KOPT-K1 (cell line): ENCODE measurements around the gene KIF16B.
"Not testable (repeated sequence)": the region's sequence is repeated elsewhere in the genome, so short reads cannot be mapped to it uniquely, and the experiment has no call there.

Source experiments
- H3K27ac ChIP-seq: fragments of 200-600 bp; sonication (generic); 2 replicates; pipeline ENCODE4 v1.5.1; 2016; ENCODE audit warnings: antibody characterized with exemption, mild to moderate bottlenecking, low read depth, low read length; ENCODE audit not compliant: poor library complexity, severe bottlenecking
- H3K36me3 ChIP-seq: fragments of 200-600 bp; sonication (generic); 2 replicates; pipeline ENCODE4 v1.5.1; 2017; ENCODE audit warnings: antibody characterized with exemption, mild to moderate bottlenecking, low read length, moderate library complexity; ENCODE audit not compliant: insufficient read depth
- H3K9me3 ChIP-seq: fragments of 200-600 bp; sonication (generic); 2 replicates; pipeline ENCODE4 v1.5.1; 2017; ENCODE audit warnings: antibody characterized with exemption, low read length, mild to moderate bottlenecking; ENCODE audit not compliant: insufficient read depth, poor library complexity, severe bottlenecking

The KIF16B gene

DNA sequence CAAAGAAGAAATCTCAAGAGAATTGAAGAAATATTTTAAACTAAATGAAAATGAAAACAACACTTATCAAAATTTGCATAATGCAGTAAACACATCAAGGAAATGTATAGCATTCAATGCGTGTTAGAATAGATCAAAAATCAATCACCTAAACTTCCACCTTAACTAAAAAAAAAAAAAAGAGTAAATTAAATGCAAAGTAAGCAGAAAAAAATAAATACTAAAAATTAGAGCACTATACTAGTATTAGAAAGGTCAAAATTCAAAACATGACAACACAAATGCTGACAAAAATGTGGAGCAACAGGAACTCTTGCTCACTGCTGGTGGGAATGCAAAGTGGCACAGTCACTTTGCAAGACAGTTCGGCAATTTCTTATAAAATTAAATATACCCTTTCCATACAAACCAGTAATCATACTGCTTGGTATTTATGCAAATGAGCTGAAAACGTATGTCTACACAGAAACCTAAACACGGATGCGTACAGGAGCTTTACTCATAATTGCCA is 103.8 kb downstream of the KIF16B start:
- peaks cover 8% of the 10 kb centered on the region for H3K9me3 ChIP-seq
- H3K27ac ChIP-seq: no peak overlapping the region
- H3K36me3 ChIP-seq: no peaks in the 10 kb centered on the region

DNA sequence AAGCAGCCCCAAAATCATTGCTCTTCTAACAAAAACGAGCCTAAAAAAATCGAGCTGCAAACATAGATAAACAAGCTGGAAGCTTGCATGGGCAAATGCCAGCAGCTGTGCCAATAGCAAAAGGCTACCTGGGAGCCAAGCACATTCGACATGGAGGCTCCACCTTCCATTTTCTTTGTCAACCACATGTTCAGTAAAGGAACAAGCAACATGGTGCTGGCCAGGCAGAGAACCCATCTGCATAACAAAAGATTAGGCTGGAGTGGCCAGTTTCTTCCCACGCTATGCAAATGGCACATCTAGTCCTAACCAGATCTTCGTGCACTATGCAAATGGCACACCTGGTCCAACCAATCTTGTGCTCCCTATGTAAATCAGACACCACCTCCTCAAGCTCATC is 110.5 kb downstream of the KIF16B start:
- H3K27ac ChIP-seq: no peak overlapping the region
- H3K36me3 ChIP-seq: no peaks in the 10 kb centered on the region
- peaks cover 8% of the 10 kb centered on the region for H3K9me3 ChIP-seq

DNA sequence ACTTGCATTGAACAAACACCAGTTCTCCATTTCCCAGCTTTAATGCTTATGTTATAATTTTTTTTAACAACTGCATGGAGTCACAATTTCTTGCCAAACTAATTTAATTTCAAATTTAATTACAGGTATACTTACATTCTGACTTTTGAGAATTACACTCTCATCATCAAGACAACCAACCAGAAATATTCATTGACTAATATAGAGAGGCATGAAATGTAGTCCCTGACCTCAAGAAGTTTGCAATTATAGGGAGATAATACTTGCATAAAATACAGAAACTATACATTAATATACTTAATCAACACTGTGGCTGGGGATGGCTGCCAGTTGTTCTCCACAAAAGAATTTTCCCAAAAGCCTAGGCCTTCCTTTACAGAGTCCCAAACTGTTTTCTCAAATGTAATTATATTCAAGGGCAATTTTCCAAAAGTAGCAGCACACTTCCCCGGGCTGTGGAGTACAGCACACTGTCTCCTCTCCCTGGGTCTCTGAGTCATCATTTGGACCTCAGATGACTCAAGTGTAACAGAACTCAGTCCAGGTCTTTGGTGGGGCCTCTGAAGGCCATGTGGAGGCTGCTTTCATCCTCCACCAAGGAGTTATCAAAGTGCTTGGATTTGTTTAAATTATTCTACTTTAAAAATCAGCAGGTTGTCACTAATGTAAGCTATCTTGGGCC is 114.1 kb downstream of the KIF16B start:
- no peaks in the 10 kb centered on the region for H3K9me3 ChIP-seq
- H3K36me3 ChIP-seq: no peaks in the 10 kb centered on the region
- no peak overlapping the region for H3K27ac ChIP-seq

DNA sequence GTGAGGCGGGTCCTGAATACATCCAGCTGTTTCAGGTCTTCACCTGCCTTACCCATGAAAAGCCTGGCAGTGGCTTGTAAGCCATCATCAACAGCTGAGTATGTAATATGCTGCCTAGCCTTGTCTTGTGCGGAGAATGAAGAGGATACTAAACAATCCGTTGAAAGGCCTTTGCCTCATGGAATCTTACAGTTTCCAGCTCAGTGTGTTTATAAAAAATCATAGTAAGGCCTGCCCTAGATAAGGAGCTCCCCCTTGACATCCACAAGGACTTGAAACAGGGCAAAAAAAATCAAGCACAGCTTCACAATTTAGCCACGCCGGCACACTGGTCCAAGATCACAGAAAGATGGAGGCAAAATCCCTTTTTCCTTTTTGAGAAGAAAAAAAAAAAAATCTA is 115.7 kb downstream of the KIF16B start:
- H3K9me3 ChIP-seq: no peaks in the 10 kb centered on the region
- no peak overlapping the region for H3K27ac ChIP-seq
- H3K36me3 ChIP-seq: no peaks in the 10 kb centered on the region

DNA sequence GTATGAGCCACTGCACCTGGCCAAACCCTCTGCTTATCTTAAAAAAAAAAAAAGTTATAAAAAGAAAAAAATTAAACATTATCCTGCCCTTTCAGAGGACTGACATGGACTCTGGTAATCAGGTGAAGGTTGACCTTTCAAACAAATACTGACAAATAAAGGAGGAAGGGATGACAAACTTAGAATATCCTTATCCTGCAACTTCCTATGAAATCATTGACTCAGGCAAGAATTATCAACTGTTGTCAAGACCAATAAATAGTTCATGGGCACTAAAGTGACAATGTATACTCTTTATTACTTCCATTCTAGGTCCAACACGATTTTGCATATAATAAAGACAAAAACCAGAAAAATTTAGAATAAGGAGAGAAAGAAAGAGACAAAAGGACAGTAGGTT is 117.9 kb downstream of the KIF16B start:
- H3K27ac ChIP-seq: no peak overlapping the region
- H3K9me3 ChIP-seq: no peaks in the 10 kb centered on the region
- no peaks in the 10 kb centered on the region for H3K36me3 ChIP-seq

DNA sequence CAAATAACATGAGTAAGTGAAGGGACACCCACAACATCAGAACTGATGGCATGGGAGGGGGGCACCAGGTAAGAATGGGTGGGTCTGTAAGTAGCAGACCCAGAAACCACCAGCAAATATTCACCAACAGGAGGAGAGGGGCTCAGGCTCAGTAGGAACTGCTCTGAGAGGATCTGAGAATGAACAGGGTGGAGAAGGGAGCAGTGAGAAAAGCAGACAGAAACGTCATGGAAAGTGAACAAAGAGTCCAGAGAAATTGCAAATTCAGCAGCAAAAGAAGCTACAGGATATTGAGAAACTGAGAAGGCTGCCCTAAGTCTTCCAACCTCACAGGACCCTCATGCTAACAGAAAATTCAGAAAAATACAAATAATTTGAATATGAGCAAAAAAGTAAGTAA is 121.3 kb downstream of the KIF16B start:
- Histone ChIP-seq H3K9me3 (no peaks in the 10 kb centered on the region), H3K36me3 (no peaks in the 10 kb centered on the region), H3K27ac (no peak overlapping the region)

DNA sequence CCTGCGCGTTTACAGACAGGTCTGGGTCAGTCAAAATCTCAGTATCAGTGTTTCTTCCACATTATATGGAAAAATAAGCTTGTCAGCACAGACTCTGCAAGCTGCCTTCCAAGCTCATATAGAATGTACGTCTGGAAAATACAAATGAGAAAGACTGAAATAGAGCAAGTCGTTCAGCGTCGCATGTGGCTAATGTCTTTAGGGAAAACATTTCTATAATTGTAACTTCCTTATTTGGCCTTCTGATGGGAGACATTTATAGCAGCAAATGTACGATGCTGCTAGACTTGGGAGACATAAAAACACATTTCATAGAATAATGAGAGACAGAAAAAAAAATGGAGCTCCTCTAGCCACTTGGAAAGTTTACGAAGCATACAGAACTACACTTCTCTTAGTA is 122.2 kb downstream of the KIF16B start:
- Histone ChIP-seq H3K9me3 (no peaks in the 10 kb centered on the region), H3K27ac (no peak overlapping the region), H3K36me3 (no peaks in the 10 kb centered on the region)

DNA sequence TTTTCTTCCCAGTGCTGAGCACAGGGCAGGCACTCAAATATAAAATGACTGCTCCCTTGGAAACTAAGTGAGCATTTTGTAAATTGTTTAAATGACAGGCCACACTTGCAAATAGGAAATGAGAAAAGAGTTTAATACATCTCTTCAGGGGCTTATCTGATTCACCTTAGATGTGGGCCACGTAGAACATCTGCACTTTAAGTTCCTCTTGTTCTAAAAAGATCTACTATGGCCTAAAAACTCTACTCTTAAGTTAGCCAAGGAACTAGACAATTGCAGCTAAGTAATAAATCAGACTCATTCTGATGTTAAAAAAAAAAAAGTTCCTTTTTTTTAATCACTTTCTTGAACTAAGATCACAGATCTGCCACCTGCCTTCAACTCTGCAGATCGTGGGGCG is 126.3 kb downstream of the KIF16B start:
- no peak overlapping the region for H3K27ac ChIP-seq
- no peaks in the 10 kb centered on the region for H3K36me3 ChIP-seq
- H3K9me3 ChIP-seq: no peaks in the 10 kb centered on the region

DNA sequence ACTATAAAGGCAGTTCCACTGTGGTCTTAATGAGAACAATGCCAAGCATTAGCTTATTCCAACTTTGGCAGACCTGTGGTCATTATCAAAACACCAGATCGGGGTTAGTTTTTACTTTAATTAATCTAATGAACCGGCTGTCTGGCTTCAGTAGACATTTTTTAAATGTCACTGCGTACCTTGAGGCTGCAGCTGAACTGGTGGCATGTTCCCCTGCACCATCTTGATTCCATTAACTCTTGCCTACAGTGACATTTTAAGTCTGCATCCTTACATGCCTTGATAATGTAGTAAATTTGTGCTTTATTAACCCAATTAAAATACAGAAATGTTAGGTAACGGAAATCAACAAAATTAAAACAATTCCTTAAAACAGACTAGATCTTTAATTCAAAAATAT is 127.0 kb downstream of the KIF16B start:
- no peaks in the 10 kb centered on the region for H3K36me3 ChIP-seq
- H3K9me3 ChIP-seq: no peaks in the 10 kb centered on the region
- H3K27ac ChIP-seq: no peak overlapping the region

DNA sequence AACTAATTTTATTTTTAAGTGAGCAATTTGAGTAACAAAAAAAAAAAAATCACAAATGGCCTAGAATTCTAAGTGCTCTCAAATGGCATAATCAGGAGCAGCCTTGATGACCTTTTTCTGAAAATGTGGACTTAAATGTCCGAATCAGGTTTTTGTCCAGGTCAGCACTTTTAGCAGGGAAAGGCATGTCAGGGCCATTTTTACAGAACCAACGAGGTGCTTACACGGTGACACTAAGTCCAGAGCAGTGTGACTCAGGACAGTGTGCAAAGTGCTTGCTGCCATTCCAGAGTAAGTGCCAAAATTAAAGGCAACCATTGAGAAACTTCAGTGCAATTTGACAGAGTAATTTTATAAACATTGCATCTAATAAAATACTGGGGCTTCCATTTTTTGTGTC is 127.8 kb downstream of the KIF16B start:
- Histone ChIP-seq H3K27ac (no peak overlapping the region), H3K9me3 (no peaks in the 10 kb centered on the region), H3K36me3 (no peaks in the 10 kb centered on the region)

DNA sequence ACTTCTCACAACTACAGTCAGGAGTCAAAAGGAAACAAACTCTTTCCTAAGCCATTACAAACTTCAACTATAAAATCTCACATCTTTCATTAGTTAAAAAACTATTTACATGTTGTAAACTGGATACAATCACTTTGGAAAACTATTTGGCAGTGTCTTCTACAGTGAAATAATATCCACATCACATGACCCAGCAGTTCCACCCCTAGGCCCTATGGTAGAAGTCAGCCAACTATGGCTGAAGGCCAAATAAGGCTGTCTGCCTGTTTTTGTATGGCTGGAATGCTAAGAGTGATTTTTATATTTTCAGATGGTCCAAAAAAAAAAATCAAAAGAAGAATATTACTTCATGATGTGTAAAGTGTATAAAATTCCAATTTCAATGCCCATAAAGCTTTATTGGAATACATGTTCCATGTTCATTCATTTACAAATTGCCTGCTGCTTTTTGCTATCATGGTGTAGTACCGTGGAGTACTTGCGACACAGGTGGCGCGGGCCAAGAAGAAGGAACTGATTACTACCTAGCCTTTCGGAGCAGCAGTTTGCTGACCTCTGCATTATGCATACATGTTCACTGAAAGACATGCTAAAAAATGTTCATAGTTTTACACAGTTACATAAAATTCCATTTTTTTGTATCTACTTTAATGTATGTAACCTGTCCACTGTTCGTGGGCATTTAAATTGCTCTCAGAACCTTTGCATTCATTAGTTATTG is 129.0 kb downstream of the KIF16B start:
- Histone ChIP-seq H3K27ac (no peak overlapping the region), H3K9me3 (peaks cover 6% of the 10 kb centered on the region)

DNA sequence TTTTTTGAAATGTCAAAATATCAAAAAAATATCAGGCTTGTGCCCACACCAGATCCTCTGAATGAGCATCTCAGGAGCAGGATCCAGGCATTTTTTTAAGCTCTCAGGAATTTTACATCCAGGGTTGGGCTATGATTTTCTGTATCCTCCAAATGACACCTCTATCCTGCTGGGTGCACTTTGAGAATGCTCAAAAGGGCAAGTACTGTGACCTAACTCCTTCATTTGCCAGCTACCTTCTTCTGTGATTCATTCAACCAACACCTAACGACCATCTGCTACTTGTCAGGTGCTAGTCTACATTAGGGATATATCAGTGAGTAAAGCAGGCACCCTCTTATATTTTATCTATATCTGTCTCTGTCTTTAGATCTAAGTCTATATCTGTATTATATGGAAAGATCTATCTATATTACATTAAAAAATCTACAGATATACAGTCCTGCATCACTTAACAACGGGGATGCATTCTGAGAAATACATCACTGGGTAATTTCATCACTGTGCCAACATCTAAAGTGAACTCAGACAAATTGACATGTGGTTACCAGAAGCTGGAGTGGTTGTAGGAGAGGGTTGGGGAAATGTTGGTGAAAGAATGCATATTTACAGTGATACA is 131.6 kb downstream of the KIF16B start:
- Histone ChIP-seq H3K27ac (no peak overlapping the region), H3K36me3 (no peaks in the 10 kb centered on the region), H3K9me3 (peaks cover 8% of the 10 kb centered on the region)

More for the DNA sequence above, 129.0 kb downstream of the KIF16B start:
- no peaks in the 10 kb centered on the region for H3K36me3 ChIP-seq

DNA sequence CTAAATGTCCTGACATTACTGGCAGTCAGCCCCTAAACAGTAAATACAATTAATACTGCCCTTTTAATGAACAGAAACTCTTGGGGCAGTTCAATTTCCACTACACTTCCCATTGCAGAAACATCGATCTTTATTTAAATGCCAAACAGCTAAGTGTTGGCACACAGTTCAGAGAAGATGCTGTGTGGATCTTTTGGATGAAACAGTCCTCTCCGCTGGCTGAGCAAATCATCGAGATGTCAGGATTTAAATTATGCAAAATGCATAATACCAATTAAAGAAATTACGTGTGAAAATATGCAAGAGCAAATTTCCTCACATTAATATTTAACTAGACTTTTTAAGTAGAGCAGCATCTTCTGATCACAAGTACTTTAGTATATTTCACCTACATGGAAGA is 132.6 kb downstream of the KIF16B start:
- Histone ChIP-seq H3K9me3 (peaks cover 8% of the 10 kb centered on the region), H3K27ac (no peak overlapping the region), H3K36me3 (no peaks in the 10 kb centered on the region)

DNA sequence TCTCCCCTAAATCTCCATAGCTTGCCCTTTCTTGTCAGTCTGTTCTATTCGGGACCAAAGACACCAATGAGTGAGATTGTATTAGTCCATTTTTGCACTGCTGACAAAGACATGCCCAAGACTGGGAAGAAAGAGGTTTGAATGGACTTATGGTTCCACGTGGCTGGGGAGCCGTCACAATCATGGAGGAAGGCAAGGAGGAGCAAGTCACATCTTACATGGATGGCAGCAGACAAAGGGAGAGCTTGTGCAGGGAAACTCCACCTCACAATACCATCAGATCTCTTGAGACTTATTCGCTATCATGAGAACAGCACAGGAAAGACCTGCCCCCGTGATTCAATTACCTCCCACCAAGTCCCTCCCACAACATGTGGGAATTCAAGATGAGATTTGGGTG is 133.7 kb downstream of the KIF16B start:
- not testable (repeated sequence) for H3K36me3 ChIP-seq, H3K9me3 ChIP-seq

DNA sequence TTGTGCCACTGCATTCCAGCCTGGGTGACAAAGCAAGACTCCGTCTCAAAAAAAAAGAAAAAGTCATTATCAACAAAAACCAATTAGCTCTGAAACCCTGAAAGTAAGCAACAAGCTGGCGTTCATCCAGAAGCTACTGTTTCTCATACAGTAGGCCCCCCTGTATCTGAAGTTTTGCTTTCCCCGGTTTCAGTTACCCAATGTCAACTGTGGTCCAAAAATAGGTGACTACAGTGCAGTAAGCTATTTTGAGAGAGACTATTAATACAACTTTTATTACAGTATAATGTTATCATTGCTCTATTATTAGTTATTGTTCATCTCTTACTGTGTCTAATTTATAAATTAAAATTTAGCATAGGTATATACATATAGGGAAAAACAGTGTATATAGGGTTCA is 135.1 kb downstream of the KIF16B start:
- Histone ChIP-seq H3K36me3 (no peaks in the 10 kb centered on the region), H3K27ac (no peak overlapping the region), H3K9me3 (peaks cover 8% of the 10 kb centered on the region)

More for the DNA sequence above, 133.7 kb downstream of the KIF16B start:
- not testable (repeated sequence) for H3K27ac ChIP-seq
